ENCODE measurements around the gene COL4A2. TPM values are rescaled to one million over a fixed set of nuclear protein-coding genes. Genes with fewer than 3 reads are reported as not detected.

The COL4A2 gene
- polyA plus RNA-seq, 1 donor (not counting 4 experiments of a cell fraction or from before 2014, with no cell fraction given): 30.7 TPM

- H3K4me2 ChIP-seq (ENCODE audit: control insufficient read depth, extremely low read depth, insufficient read depth, low read depth, low read length): peak overlapping the region; percentile 93
- no peaks in the 10 kb centered on the region for H3K9me3 ChIP-seq (ENCODE audit: control insufficient read depth, low read depth, low read length)
- H3K27ac ChIP-seq (ENCODE audit: control insufficient read depth, insufficient read depth, low read length): peak overlapping the region; percentile 54
- TF ChIP-seq EZH2 (IDR thresholded peaks at IDR 0.05; ENCODE audit: low read length) (no peak), CTCF (optimal IDR thresholded peaks at IDR 0.05 in 1 of 3, IDR thresholded peaks at IDR 0.05 in 1 of 3, conservative IDR thresholded peaks at IDR 0.05 in 1 of 3; ENCODE audit: extremely low read depth in 1 of 3, insufficient read depth in 2 of 3, low read length in 3 of 3) (no peak)
- peak overlapping the region; percentile 74 to 92 (median 79) for H3K4me3 ChIP-seq (ENCODE audit: control insufficient read depth in 2 of 3, extremely low read depth in 1 of 3, insufficient read depth in 2 of 3, low read depth in 1 of 3, low read length in 3 of 3)
- no peaks in the 10 kb centered on the region for H3K9me1 ChIP-seq (ENCODE audit: control insufficient read depth, extremely low read depth, insufficient read depth, low read length)
- FAIRE-seq (no peak), DNase-seq (ENCODE audit: low read depth, low spot score) (no peak)
- H2AFZ ChIP-seq (ENCODE audit: control insufficient read depth, low read length): peak overlapping the region; percentile 78
- peaks cover 3 to 11% of the 10 kb centered on the region in 2 experiments for H3K36me3 ChIP-seq (ENCODE audit: control insufficient read depth in 2 of 2, extremely low read depth in 1 of 2, insufficient read depth in 2 of 2, low read length in 2 of 2)
- H3K4me1 ChIP-seq (ENCODE audit: control insufficient read depth, extremely low read depth, insufficient read depth, low read length): peaks cover 50% of the 10 kb centered on the region
- H3K9ac ChIP-seq (ENCODE audit: control insufficient read depth, extremely low read depth, insufficient read depth, low read length): peak overlapping the region; percentile 80
- dilution Hi-C loops (cut with MboI; ENCODE audit: extremely low pct_ligation_motif_present, low sequenced_read_pairs): no loop called here
- H3K27me3 ChIP-seq (ENCODE audit: control insufficient read depth, extremely low read depth, insufficient read depth, low read length): no peaks in the 10 kb centered on the region
- peaks cover 76% of the 10 kb centered on the region for H3K79me2 ChIP-seq (ENCODE audit: control insufficient read depth, insufficient read depth, low read length)
- H4K20me1 ChIP-seq (ENCODE audit: control insufficient read depth, extremely low read depth, insufficient read depth, low read length): no peaks in the 10 kb centered on the region
Measured at GRCh38 chr13:110308656-110309359, 1.7 kb downstream of the COL4A2 start.

DNA sequence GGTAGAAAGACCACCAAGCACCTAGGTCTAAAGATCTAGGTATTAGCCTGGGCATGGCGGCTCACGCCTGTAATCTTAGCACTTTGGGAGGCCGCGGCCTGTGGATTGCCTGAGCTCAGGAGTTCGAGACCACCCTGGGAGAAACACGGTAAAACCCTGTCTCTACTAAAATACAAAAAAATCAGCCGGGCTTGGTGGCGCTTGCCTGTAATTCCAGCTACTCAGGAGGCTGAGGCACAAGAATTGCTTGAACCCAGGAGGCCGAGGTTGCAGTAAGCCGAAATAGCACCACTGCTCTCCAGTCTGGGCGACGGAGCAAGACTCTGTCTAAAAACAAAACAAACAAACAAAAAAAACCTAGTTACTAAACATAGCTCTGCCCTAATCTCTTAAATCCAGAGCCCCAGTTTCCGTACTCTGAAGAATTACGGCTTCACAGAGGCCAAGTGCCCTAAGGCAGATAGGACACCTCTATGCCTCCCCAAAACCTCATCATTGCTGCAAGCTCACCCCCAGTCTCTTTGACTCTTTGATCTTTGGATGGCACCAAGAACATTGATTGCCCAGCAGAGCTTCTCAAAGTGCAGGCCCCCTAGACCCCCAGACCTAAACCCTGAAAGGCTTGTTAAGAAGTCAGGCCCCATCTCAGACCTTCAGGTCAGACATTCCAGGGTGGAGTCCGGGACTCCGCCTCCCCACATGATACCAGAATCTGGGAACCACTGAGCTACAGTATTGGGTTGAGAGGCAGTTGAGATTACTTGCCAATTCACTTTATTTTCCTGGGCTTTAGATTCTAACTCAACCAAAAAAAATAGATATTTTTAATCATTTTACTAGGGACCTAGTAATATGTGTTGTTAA, 2.8 kb downstream of the COL4A2 start:
- DNase-seq (ENCODE audit: low read depth, low spot score) (no peak), FAIRE-seq (no peak)
- H3K4me3 ChIP-seq (ENCODE audit: control insufficient read depth in 2 of 3, extremely low read depth in 1 of 3, insufficient read depth in 2 of 3, low read depth in 1 of 3, low read length in 3 of 3): peak overlapping the region in 1 of 3 experiments; percentile 92
- H3K9me1 ChIP-seq (ENCODE audit: control insufficient read depth, extremely low read depth, insufficient read depth, low read length): no peaks in the 10 kb centered on the region
- no peak overlapping the region for H2AFZ ChIP-seq (ENCODE audit: control insufficient read depth, low read length)
- no peak for TF ChIP-seq CTCF (optimal IDR thresholded peaks at IDR 0.05 in 1 of 3, IDR thresholded peaks at IDR 0.05 in 1 of 3, conservative IDR thresholded peaks at IDR 0.05 in 1 of 3; ENCODE audit: extremely low read depth in 1 of 3, insufficient read depth in 2 of 3, low read length in 3 of 3)
- no peak for TF ChIP-seq EZH2 (IDR thresholded peaks at IDR 0.05; ENCODE audit: low read length)
- H3K9ac ChIP-seq (ENCODE audit: control insufficient read depth, extremely low read depth, insufficient read depth, low read length): no peak overlapping the region
- H3K36me3 ChIP-seq (ENCODE audit: control insufficient read depth in 2 of 2, extremely low read depth in 1 of 2, insufficient read depth in 2 of 2, low read length in 2 of 2): peaks cover 3 to 19% of the 10 kb centered on the region in 2 experiments
- H3K27me3 ChIP-seq (ENCODE audit: control insufficient read depth, extremely low read depth, insufficient read depth, low read length): no peaks in the 10 kb centered on the region
- no peaks in the 10 kb centered on the region for H3K9me3 ChIP-seq (ENCODE audit: control insufficient read depth, low read depth, low read length)
- dilution Hi-C loops (cut with MboI; ENCODE audit: extremely low pct_ligation_motif_present, low sequenced_read_pairs): no loop called here
- no peaks in the 10 kb centered on the region for H4K20me1 ChIP-seq (ENCODE audit: control insufficient read depth, extremely low read depth, insufficient read depth, low read length)
- peaks cover 80% of the 10 kb centered on the region for H3K79me2 ChIP-seq (ENCODE audit: control insufficient read depth, insufficient read depth, low read length)
- peak overlapping the region; percentile 93 for H3K4me2 ChIP-seq (ENCODE audit: control insufficient read depth, extremely low read depth, insufficient read depth, low read depth, low read length)
- H3K27ac ChIP-seq (ENCODE audit: control insufficient read depth, insufficient read depth, low read length): no peak overlapping the region
- H3K4me1 ChIP-seq (ENCODE audit: control insufficient read depth, extremely low read depth, insufficient read depth, low read length): peaks cover 43% of the 10 kb centered on the region

All from keratinocyte (primary cell).